GM18499 (cell line): Measurements from ENCODE around the gene DIRAS1.

Source experiments
- ATAC-seq: cut with Tn5 transposase; IDR thresholded peaks from one replicate; pipeline ENCODE4 v1.9.1; 2021; ENCODE audit warnings: moderate number of reproducible peaks; ENCODE audit not compliant: insufficient read depth, unreplicated experiment

Gene DIRAS1

GRCh38 chr19:2720777-2721569, at the start of gene DIRAS1:
Gene DIRAS1, minus strand, starts transcription at chr19:2721372. Its CDS starts 3,566 bp downstream, at chr19:2717806.
- no peak for ATAC-seq

- ATAC-seq = no peak
These were observed 49.2 kb upstream of the DIRAS1 start for GRCh38 chr19:2770055-2771013.

- ATAC-seq = no peak
These were observed 48.0 kb upstream of the DIRAS1 start for GRCh38 chr19:2769218-2769617.

- ATAC-seq = no peak
These were observed 47.4 kb upstream of the DIRAS1 start for GRCh38 chr19:2768365-2769132.

GRCh38 chr19:2767688-2768087, 46.5 kb upstream of the DIRAS1 start:
- no peak for ATAC-seq

- no peak for ATAC-seq
These were observed 45.6 kb upstream of the DIRAS1 start for GRCh38 chr19:2766594-2767372.

GRCh38 chr19:2765376-2765775, 44.2 kb upstream of the DIRAS1 start:
- ATAC-seq = no peak

GRCh38 chr19:2764945-2765344, 43.8 kb upstream of the DIRAS1 start:
- no peak for ATAC-seq

GRCh38 chr19:2763687-2764086, 42.5 kb upstream of the DIRAS1 start:
- ATAC-seq = no peak

GRCh38 chr19:2762783-2763496, 41.8 kb upstream of the DIRAS1 start:
- no peak for ATAC-seq

- no peak for ATAC-seq
These were observed 41.0 kb upstream of the DIRAS1 start for GRCh38 chr19:2761876-2762782.

- no peak for ATAC-seq
These were observed 40.1 kb upstream of the DIRAS1 start for GRCh38 chr19:2761309-2761677.

GRCh38 chr19:2759965-2760364, 38.8 kb upstream of the DIRAS1 start:
- ATAC-seq = no peak

GRCh38 chr19:2759362-2759761, 38.2 kb upstream of the DIRAS1 start:
- no peak for ATAC-seq

GRCh38 chr19:2758601-2759313, 37.6 kb upstream of the DIRAS1 start:
- no peak for ATAC-seq

- ATAC-seq = no peak
These were observed 36.0 kb upstream of the DIRAS1 start for GRCh38 chr19:2756921-2757881.
